HG03025 (cell line): Measurements from ENCODE around the gene KRTAP21-3.

Source experiments
- ATAC-seq: cut with Tn5 transposase; IDR thresholded peaks from one replicate; pipeline ENCODE4 v1.9.1; 2021; ENCODE audit warnings: mild to moderate bottlenecking, moderate library complexity; ENCODE audit not compliant: unreplicated experiment, low FRiP score

KRTAP21-3 gene

DNA sequence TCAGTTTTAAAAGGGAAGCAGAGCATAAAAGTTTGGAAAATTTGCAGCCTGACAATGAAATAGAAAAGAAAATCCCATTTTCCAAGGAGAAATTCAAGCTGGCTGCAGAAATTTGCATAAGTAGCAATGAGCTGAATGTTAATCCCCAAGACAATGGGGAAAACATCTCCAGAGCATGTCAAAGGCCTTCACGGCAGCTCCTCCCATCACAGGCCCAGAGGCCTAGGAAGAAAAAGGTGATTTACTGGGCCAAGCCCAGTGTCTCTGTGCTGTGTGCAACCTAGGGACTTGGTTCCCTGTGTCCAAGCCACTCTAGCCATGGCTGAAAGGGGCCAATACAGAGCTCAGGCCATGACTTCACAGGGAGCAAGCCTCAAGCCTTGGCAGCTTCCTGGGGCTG is 49.8 kb downstream of the KRTAP21-3 start:
- no peak for ATAC-seq
